HepG2 (cell line): ENCODE data around the gene KRT7. TPM values are rescaled to one million over a fixed set of nuclear protein-coding genes. Genes with fewer than 3 reads are reported as not detected.
A peak's percentile ranks its signal among the peaks of the same experiment; 100 is the strongest.

Experiments used
- ASH2L ChIP-seq: fragments of 300-600, 200-600 bp; sonication (generic); IDR thresholded peaks from 2 replicates; pipeline ENCODE4 v1.7.0; 2017; ENCODE audit warnings: low read depth, mild to moderate bottlenecking, moderate library complexity, mixed read lengths, low read length; ENCODE audit not compliant: insufficient read length
- CEBPZ ChIP-seq: IDR thresholded peaks from 2 replicates; pipeline ENCODE4 v1.6.1; 2012; ENCODE audit warnings: low read length, improper control_type of control experiment
- GABPB1 ChIP-seq: IDR thresholded peaks from 2 replicates; pipeline ENCODE4 v1.6.1; 2016; ENCODE audit warnings: mild to moderate bottlenecking, missing genetic modification reagents, moderate library complexity, missing compliant biosample characterization
- HIVEP1 ChIP-seq: sonication (generic); formaldehyde crosslinking; IDR thresholded peaks from 2 replicates; pipeline ENCODE4 v1.4.0; 2020; ENCODE audit warnings: mild to moderate bottlenecking, missing genetic modification reagents
- KAT8 ChIP-seq: IDR thresholded peaks from 2 replicates; pipeline ENCODE4 v1.6.1; 2016; ENCODE audit warnings: missing genetic modification reagents, missing compliant biosample characterization
- MAF1 ChIP-seq: sonication (generic); formaldehyde crosslinking; IDR thresholded peaks from 2 replicates; pipeline ENCODE4 v1.5.0; 2020; ENCODE audit warnings: missing genetic modification reagents, borderline replicate concordance
- MLX ChIP-seq: IDR thresholded peaks from 2 replicates; pipeline ENCODE4 v1.6.1; 2016
- NFE2 ChIP-seq: sonication (generic); formaldehyde crosslinking; IDR thresholded peaks from 2 replicates; pipeline ENCODE4 v1.4.0; 2020; ENCODE audit warnings: missing genetic modification reagents
- PHB2 ChIP-seq: fragments of 450-650 bp; IDR thresholded peaks from 2 replicates; pipeline ENCODE4 v1.6.1; 2018; ENCODE audit not compliant: partially characterized antibody
- PLRG1 ChIP-seq: fragments of 450-650 bp; conservative IDR thresholded peaks from 2 replicates; pipeline ENCODE4 v1.6.1; 2016
- RAD51 ChIP-seq: fragments of 450-650 bp; IDR thresholded peaks from 2 replicates; pipeline ENCODE4 v1.6.1; 2016; ENCODE audit warnings: borderline replicate concordance
- SNAI1 ChIP-seq: sonication (generic); formaldehyde crosslinking; IDR thresholded peaks from 2 replicates; pipeline ENCODE4 v1.5.0; 2020; ENCODE audit warnings: mild to moderate bottlenecking, missing genetic modification reagents, borderline replicate concordance
- ZBTB37 ChIP-seq: sonication (generic); formaldehyde crosslinking; IDR thresholded peaks from 2 replicates; pipeline ENCODE4 v1.4.0; 2020; ENCODE audit warnings: mild to moderate bottlenecking, missing genetic modification reagents
- ZFP62 ChIP-seq: sonication (generic); formaldehyde crosslinking; IDR thresholded peaks from 2 replicates; pipeline ENCODE4 v1.4.0; 2020; ENCODE audit warnings: missing genetic modification reagents
- ZNF142 ChIP-seq: sonication (generic); formaldehyde crosslinking; IDR thresholded peaks from 2 replicates; pipeline ENCODE4 v1.4.0; 2020; ENCODE audit warnings: missing genetic modification reagents
- ZNF3 ChIP-seq: IDR thresholded peaks from 2 replicates; pipeline ENCODE4 v1.7.0; 2017; ENCODE audit warnings: inconsistent platforms
- ZNF34 ChIP-seq: sonication (generic); formaldehyde crosslinking; IDR thresholded peaks from 2 replicates; pipeline ENCODE4 v1.4.0; 2020; ENCODE audit warnings: mild to moderate bottlenecking, missing genetic modification reagents, borderline replicate concordance
- polyA plus RNA-seq, 8 experiments: library from polyadenylated mRNA; depleted of rRNA in 3 of 8; stranded (reverse) in 7 of 8; unstranded in 1 of 8; fragments of >200 nt; fragmentation: Illumina TruSeq in 4 of 8; extraction: Trizol in 4 of 8; gene quantifications; 2 replicates each; pipeline versions ENCODE4 v1.2.1 to v1.2.3, GENCODE V29; 2011 to 2016; ENCODE audit warnings: low read depth in 4 of 8, missing spikeins in 1 of 8, mixed read lengths in 1 of 8; ENCODE audit not compliant: insufficient read depth in 1 of 8
- total RNA-seq, 5 experiments: library from RNA; depleted of rRNA; stranded (reverse); fragments of >200 nt; fragmentation: Illumina TruSeq; extraction: Trizol; gene quantifications; 2 replicates each; pipeline ENCODE4 v1.2.3, GENCODE V29; 2016; ENCODE audit warnings: low read depth in 1 of 5

Gene KRT7
- total and polyA plus RNA-seq, 2 of the 13 experiments (the other 11 are each of a cell fraction or from before 2014, with no cell fraction given): 0.83 TPM; not detected in 1

- TF ChIP-seq ZNF142: no peak
- TF ChIP-seq GABPB1: no peak
- no peak for TF ChIP-seq PLRG1
- no peak for TF ChIP-seq MAF1
- no peak for TF ChIP-seq ZFP62
- no peak for TF ChIP-seq SNAI1 (CRISPR knock-in tag)
- no peak for TF ChIP-seq PHB2
- no peak for TF ChIP-seq ASH2L
- no peak for TF ChIP-seq RAD51
- no peak for TF ChIP-seq HIVEP1 (CRISPR knock-in tag)
- no peak for TF ChIP-seq ZNF3
- TF ChIP-seq CEBPZ: no peak
- TF ChIP-seq ZNF34 (CRISPR knock-in tag): no peak
- peak; percentile 55; the same call in 1 of the 2 replicates for TF ChIP-seq KAT8 (CRISPR knock-in tag)
- TF ChIP-seq NFE2 (CRISPR knock-in tag): no peak
- TF ChIP-seq MLX (CRISPR knock-in tag): no peak
- TF ChIP-seq ZBTB37 (CRISPR knock-in tag): no peak
Observed at GRCh38 chr12:52246720-52247621, 13.9 kb downstream of the KRT7 start (continued).
